GM12878 (cell line): Measurements from ENCODE around the gene ACYP2. TPM values are rescaled to one million over a fixed set of nuclear protein-coding genes. Genes with fewer than 3 reads are reported as not detected.

Source experiments
- ATAC-seq: fragments of 200-7000 bp; cut with Tn5 transposase; 3 replicates; pipeline ENCODE4 v1.9.1; 2020; ENCODE audit warnings: mild to moderate bottlenecking, moderate library complexity
- BruUV-seq: library from RNA; stranded (reverse); fragments of 400-500 nt; replicated peaks from 2 replicates; lab custom pipeline; 2021; lab: Mats Ljungman, UMichigan
- CTCF ChIA-PET: fragments of 300-600 bp; sonication (Branson Sonifier 250); formaldehyde crosslinking; extraction: SDS; loops from one replicate; lab custom pipeline; 2021; ENCODE audit warnings: inconsistent platforms; lab: Yijun Ruan, JAX
- POLR2A ChIA-PET: fragments of 350-600 bp; formaldehyde crosslinking; extraction: SDS; loops from one replicate; lab custom pipeline; 2021; ENCODE audit warnings: inconsistent platforms; lab: Charles Lee
- RAD21 ChIA-PET: fragments of 300-600 bp; sonication (Branson Sonifier 250); formaldehyde crosslinking; loops from one replicate; lab custom pipeline; 2023; ENCODE audit warnings: antibody characterized with exemption; ENCODE audit not compliant: unreplicated experiment; lab: Charles Lee
- SMC1A ChIA-PET: fragments of 300-600 bp; sonication (Branson Sonifier 250); formaldehyde crosslinking; loops from one replicate; lab custom pipeline; 2023; ENCODE audit not compliant: unreplicated experiment, uncharacterized antibody; lab: Charles Lee
- DNase-seq: peaks from one replicate; pipeline ENCODE4 v3.0.0-alpha.2; 2011; ENCODE audit warnings: low read depth, low spot score
- FAIRE-seq: peaks from 3 replicates; lab custom pipeline; 2011; peaks lifted over from hg19 to GRCh38; lab: Jason Lieb, UNC
- H2AFZ ChIP-seq: 2 replicates; pipeline ENCODE4 v1.6.0; 2011; ENCODE audit warnings: low read depth, low read length, control low read depth; ENCODE audit not compliant: control insufficient read depth
- H3K27ac ChIP-seq: 2 replicates; pipeline ENCODE4 v1.5.1; 2011; ENCODE audit warnings: control low read depth; ENCODE audit not compliant: control insufficient read depth, insufficient read depth
- H3K27me3 ChIP-seq, 2 experiments: replicated peaks in 1 of 2; 2 replicates each; pipeline versions ENCODE4 v1.6.0 to v1.6.1; 2011; ENCODE audit warnings: low read length in 1 of 2; ENCODE audit not compliant: control insufficient read depth in 2 of 2, insufficient read depth in 2 of 2
- H3K36me3 ChIP-seq, 2 experiments: 2 replicates each; pipeline ENCODE4 v1.5.1; 2011; ENCODE audit warnings: low read length in 1 of 2; ENCODE audit not compliant: control insufficient read depth in 2 of 2, insufficient read depth in 2 of 2
- H3K4me1 ChIP-seq: 2 replicates; pipeline ENCODE4 v1.6.1; 2011; ENCODE audit warnings: mild to moderate bottlenecking, low read length, moderate library complexity, mixed read lengths; ENCODE audit not compliant: control insufficient read depth, insufficient read depth
- H3K4me2 ChIP-seq: 2 replicates; pipeline ENCODE4 v1.6.0; 2011; ENCODE audit warnings: control low read depth; ENCODE audit not compliant: control insufficient read depth, insufficient read depth
- H3K4me3 ChIP-seq: fragments of 200-600 bp; sonication (generic); 2 replicates; pipeline ENCODE4 v1.5.1; 2016
- H3K79me2 ChIP-seq: 2 replicates; pipeline ENCODE4 v1.6.0; 2011; ENCODE audit warnings: low read length; ENCODE audit not compliant: control insufficient read depth, insufficient read depth
- H3K9ac ChIP-seq: 2 replicates; pipeline ENCODE4 v1.8.0; 2011; ENCODE audit warnings: low read length, control low read depth, mixed read lengths; ENCODE audit not compliant: control insufficient read depth, insufficient read depth
- H3K9me3 ChIP-seq: replicated peaks from 3 replicates; pipeline ENCODE4 v1.5.1; 2011; ENCODE audit warnings: mild to moderate bottlenecking, low read length; ENCODE audit not compliant: control insufficient read depth, insufficient read depth
- H4K20me1 ChIP-seq: 2 replicates; pipeline ENCODE4 v1.6.0; 2011; ENCODE audit not compliant: control insufficient read depth, insufficient read depth
- BACH1 ChIP-seq: fragments of 450-650 bp; IDR thresholded peaks from 2 replicates; pipeline ENCODE4 v1.6.1; 2017; ENCODE audit warnings: mild to moderate bottlenecking, borderline replicate concordance
- CHD1 ChIP-seq: IDR thresholded peaks from 2 replicates; pipeline ENCODE4 v1.6.1; 2012; ENCODE audit warnings: low read depth, low read length, improper control_type of control experiment
- CHD4 ChIP-seq: fragments of 200-600 bp; sonication (generic); IDR thresholded peaks from 2 replicates; pipeline ENCODE4 v1.6.1; 2016; ENCODE audit warnings: mild to moderate bottlenecking
- E2F4 ChIP-seq: IDR thresholded peaks from 2 replicates; pipeline ENCODE4 v1.6.1; 2012; ENCODE audit warnings: low read depth, low read length, improper control_type of control experiment
- ESRRA ChIP-seq: IDR thresholded peaks from 2 replicates; pipeline ENCODE4 v1.6.1; 2012; ENCODE audit warnings: mild to moderate bottlenecking, low read length, improper control_type of control experiment
- FOS ChIP-seq: IDR thresholded peaks from 3 replicates; pipeline ENCODE4 v1.6.1; 2011; ENCODE audit warnings: borderline replicate concordance; ENCODE audit not compliant: insufficient read length; ENCODE audit errors: extremely low read depth
- HDGF ChIP-seq: fragments of 450-650 bp; IDR thresholded peaks from 2 replicates; pipeline ENCODE4 v1.6.1; 2016; ENCODE audit warnings: antibody characterized with exemption
- IRF3 ChIP-seq: fragments of 450-650 bp; IDR thresholded peaks from 2 replicates; pipeline ENCODE4 v1.6.1; 2014; ENCODE audit warnings: mild to moderate bottlenecking
- MTA3 ChIP-seq: IDR thresholded peaks from 2 replicates; pipeline ENCODE4 v1.6.1; 2012; ENCODE audit warnings: low read length, inconsistent platforms, borderline replicate concordance
- MXI1 ChIP-seq: fragments of 150-350 bp; IDR thresholded peaks from 2 replicates; pipeline ENCODE4 v1.6.1; 2011; ENCODE audit warnings: low read depth, mild to moderate bottlenecking, inconsistent platforms, low read length, improper control_type of control experiment
- NFYB ChIP-seq: IDR thresholded peaks from 2 replicates; pipeline ENCODE4 v1.6.1; 2011; ENCODE audit warnings: low read depth, mild to moderate bottlenecking, low read length, improper control_type of control experiment, moderate library complexity; ENCODE audit not compliant: insufficient read depth
- PBX3 ChIP-seq: IDR thresholded peaks from 2 replicates; pipeline ENCODE4 v1.6.1; 2011; ENCODE audit warnings: mild to moderate bottlenecking, low read depth, low read length, moderate library complexity; ENCODE audit not compliant: insufficient replicate concordance
- TARDBP ChIP-seq: IDR thresholded peaks from 2 replicates; pipeline ENCODE4 v1.6.1; 2016; ENCODE audit warnings: borderline replicate concordance
- ZNF274 ChIP-seq: IDR thresholded peaks from one replicate; pipeline ENCODE4 v1.8.0; 2011; ENCODE audit not compliant: insufficient read length, insufficient read depth
- WGBS: methylation state at CpG from one replicate; pipeline ENCODE4 v1.1.6; 2016; ENCODE audit warnings: low lambda C conversion rate; ENCODE audit not compliant: insufficient replicate concordance, insufficient coverage; ENCODE audit errors: missing lambda C conversion rate; 5-methylcytosine and 5-hydroxymethylcytosine counted together
- in situ Hi-C: fragments of 300-500 bp; cut with MboI; formaldehyde crosslinking; loops from 9 replicates; pipeline ENCODE4 v1.14.3; 2018; ENCODE audit warnings: mixed read lengths
- intact Hi-C: fragments of 100-400 bp; cut with micrococcal nuclease; formaldehyde crosslinking; loops from one replicate; pipeline ENCODE4 v1.14.2; 2022; ENCODE audit not compliant: unreplicated experiment
- polyA plus RNA-seq, 11 experiments: library from polyadenylated mRNA; depleted of rRNA in 4 of 11; unstranded in 6 of 11; stranded (reverse) in 5 of 11; fragments of >200 nt; fragmentation: Nextera tagmentation in 4 of 11; fragmentation: Illumina TruSeq in 1 of 11; extraction: Ambion mirVana in 4 of 11; extraction: Trizol in 1 of 11; gene quantifications; 1 replicate in 1 of 11; 2 replicates in 10 of 11; pipeline versions ENCODE4 v1.2.1 to v1.2.3, GENCODE V29; 2011 to 2016; ENCODE audit warnings: inconsistent platforms in 2 of 11, missing spikeins in 2 of 11, low read depth in 1 of 11
- total RNA-seq, 4 experiments: library from RNA; depleted of rRNA in 3 of 4; stranded (reverse); fragments of >200 nt in 3 of 4; fragmentation: Illumina TruSeq in 1 of 4; extraction: Trizol in 1 of 4; gene quantifications; 2 replicates each; pipeline versions ENCODE4 v1.2.1 to v1.2.3, GENCODE V29; 2013 to 2021

The ACYP2 gene
- total and polyA plus RNA-seq, 10 of the 15 experiments (the other 5 are each of a cell fraction or from before 2014, with no cell fraction given) = 4.2 to 16.3 (median 9.0) TPM

- H3K9me3 ChIP-seq = no peaks in the 10 kb centered on the region
- DNase-seq (no peak), FAIRE-seq (no peak), ATAC-seq (no peak)
- in situ Hi-C loops = no loop called here
- 58% methylated on average over 4 of the region's 4 CpGs for WGBS
- H4K20me1 ChIP-seq = no peaks in the 10 kb centered on the region
- no peak overlapping the region for H3K27ac ChIP-seq
- no peaks in the 10 kb centered on the region for H3K79me2 ChIP-seq
- POLR2A ChIA-PET = no interaction called here
- TF ChIP-seq IRF3 = no peak
- TF ChIP-seq ESRRA = no peak
- RAD21 ChIA-PET = no interaction called here
- CTCF ChIA-PET = interaction anchor here (0.6 to 1.4 kb wide), 2 partner anchors 12 to 49 kb away, joined by 3 to 4 read pairs; no protein-coding TSS in a partner anchor
- intact Hi-C loops = no loop called here
- no peak overlapping the region for H3K4me3 ChIP-seq
- H3K27me3 ChIP-seq = no peaks in the 10 kb centered on the region
- H2AFZ ChIP-seq = no peak overlapping the region
- SMC1A ChIA-PET = no interaction called here
- no peaks in the 10 kb centered on the region for H3K36me3 ChIP-seq
- BruUV-seq = no TSS peak
- no peaks in the 10 kb centered on the region for H3K4me1 ChIP-seq
- H3K4me2 ChIP-seq = no peak overlapping the region
- no peak overlapping the region for H3K9ac ChIP-seq
Measured at GRCh38 chr2:54183972-54184371, 68.6 kb downstream of the ACYP2 start.

GRCh38 chr2:54185105-54185504, 69.7 kb downstream of the ACYP2 start:
- FAIRE-seq = no peak
- ChIA-PET SMC1A (interaction anchor here (0.6 to 0.7 kb wide), 2 partner anchors 27 to 130 kb away, joined by 3 read pairs; no protein-coding TSS in a partner anchor), CTCF (interaction anchor here (1.2 kb wide), 1 partner anchor 21 kb away, joined by 4 read pairs; no protein-coding TSS in a partner anchor)
- TF ChIP-seq NFYB (no peak), FOS (no peak), PBX3 (no peak), ZNF274 (no peak), E2F4 (no peak), BACH1 (no peak), HDGF (no peak), TARDBP (no peak), CHD4 (no peak), MTA3 (no peak), CHD1 (no peak), MXI1 (no peak)

More at GRCh38 chr2:54185105-54185504, 69.7 kb downstream of the ACYP2 start:
- Histone ChIP-seq H4K20me1 (no peaks in the 10 kb centered on the region), H3K9ac (no peak overlapping the region), H3K4me3 (no peak overlapping the region), H3K27ac (no peak overlapping the region), H3K79me2 (no peaks in the 10 kb centered on the region), H3K36me3 (no peaks in the 10 kb centered on the region), H2AFZ (no peak overlapping the region; the same call in 1 of the 2 replicates), H3K27me3 (no peaks in the 10 kb centered on the region), H3K9me3 (no peaks in the 10 kb centered on the region), H3K4me2 (no peak overlapping the region), H3K4me1 (no peaks in the 10 kb centered on the region)
- intact Hi-C loops = no loop called here
- WGBS = 22% methylated on average over 1 of the region's 1 CpG
- no peak for DNase-seq
- ChIA-PET RAD21 (no interaction called here), POLR2A (no interaction called here)
- in situ Hi-C loops = no loop called here
- ATAC-seq = no peak
- no TSS peak for BruUV-seq
